H1 (cell line): ENCODE data around the gene TMPRSS12. TPM values are rescaled to one million over a fixed set of nuclear protein-coding genes. Genes with fewer than 3 reads are reported as not detected.

ENCODE experiments used
- CTCF ChIA-PET: fragments of 300-600 bp; sonication (Branson Sonifier 250); formaldehyde crosslinking; loops from one replicate; lab custom pipeline; 2021; ENCODE audit not compliant: partially characterized antibody; lab: Charles Lee
- POLR2A ChIA-PET: fragments of 300-600 bp; sonication (Branson Sonifier 250); formaldehyde crosslinking; loops from one replicate; lab custom pipeline; 2021; ENCODE audit warnings: inconsistent platforms; ENCODE audit not compliant: partially characterized antibody; lab: Charles Lee
- DNase-seq, 2 experiments: peaks; one replicate each; pipeline versions ENCODE4 v3.0.0 to v3.0.0-alpha.2; 2010 to 2022; ENCODE audit warnings: low spot score in 2 of 2, low read depth in 1 of 2, mixed read lengths in 1 of 2
- FAIRE-seq: peaks from 2 replicates; lab custom pipeline; 2011; peaks lifted over from hg19 to GRCh38; lab: Jason Lieb, UNC
- H2AFZ ChIP-seq: 2 replicates; pipeline ENCODE4 v1.8.1; 2012; ENCODE audit warnings: low read length, inconsistent platforms
- H2AK5ac ChIP-seq: 2 replicates; pipeline ENCODE4 v1.6.1; 2013; ENCODE audit warnings: low read depth, low read length
- H2BK120ac ChIP-seq: replicated peaks from 2 replicates; pipeline ENCODE3; 2013; ENCODE audit warnings: low read depth, low read length, inconsistent platforms
- H2BK12ac ChIP-seq: 2 replicates; pipeline ENCODE4 v1.6.1; 2013; ENCODE audit warnings: low read depth, low read length
- H2BK15ac ChIP-seq: 2 replicates; pipeline ENCODE4 v1.6.1; 2013; ENCODE audit warnings: low read length
- H2BK20ac ChIP-seq: 2 replicates; pipeline ENCODE4 v1.6.1; 2013; ENCODE audit warnings: low read length
- H2BK5ac ChIP-seq: 2 replicates; pipeline ENCODE4 v1.6.1; 2013; ENCODE audit warnings: low read depth, low read length
- H3K14ac ChIP-seq: 2 replicates; pipeline ENCODE4 v1.6.1; 2013; ENCODE audit warnings: inconsistent platforms; ENCODE audit not compliant: insufficient read length
- H3K18ac ChIP-seq: 2 replicates; pipeline ENCODE4 v1.6.1; 2013; ENCODE audit warnings: low read length; ENCODE audit errors: extremely low read depth
- H3K23ac ChIP-seq: 2 replicates; pipeline ENCODE4 v1.6.1; 2013; ENCODE audit warnings: inconsistent platforms; ENCODE audit not compliant: insufficient read length
- H3K23me2 ChIP-seq: 2 replicates; pipeline ENCODE4 v1.6.1; 2013; ENCODE audit warnings: low read depth, low read length
- H3K27ac ChIP-seq: 2 replicates; pipeline ENCODE4 v1.6.1; 2011; ENCODE audit warnings: low read depth, low read length, inconsistent platforms
- H3K27me3 ChIP-seq, 4 experiments: replicated peaks in 1 of 4; 1 replicate in 1 of 4; 2 replicates in 3 of 4; pipeline versions ENCODE4 v1.6.1 to v1.8.1; 2011 to 2013; ENCODE audit warnings: low read length in 3 of 4, mild to moderate bottlenecking in 3 of 4, inconsistent platforms in 2 of 4, mixed read lengths in 2 of 4, moderate library complexity in 1 of 4; ENCODE audit not compliant: control insufficient read depth in 3 of 4, insufficient read depth in 3 of 4; ENCODE audit errors: extremely low read depth in 1 of 4
- H3K36me3 ChIP-seq, 4 experiments: 2 replicates each; pipeline versions ENCODE4 v1.6.1 to v1.8.1; 2011 to 2013; ENCODE audit warnings: mild to moderate bottlenecking in 4 of 4, low read length in 3 of 4, moderate library complexity in 2 of 4, control low read depth in 1 of 4, inconsistent platforms in 1 of 4; ENCODE audit not compliant: insufficient read depth in 4 of 4, control insufficient read depth in 2 of 4
- H3K4ac ChIP-seq: replicated peaks from 2 replicates; pipeline ENCODE3; 2013; ENCODE audit warnings: low read length, low read depth, mixed read lengths, inconsistent platforms; ENCODE audit not compliant: insufficient read length
- H3K4me1 ChIP-seq, 4 experiments: replicated peaks in 1 of 4; 1 replicate in 1 of 4; 2 replicates in 3 of 4; pipeline versions ENCODE4 v1.6.1 to v1.8.1; 2011 to 2013; ENCODE audit warnings: low read length in 3 of 4, inconsistent platforms in 2 of 4, mixed read lengths in 1 of 4; ENCODE audit not compliant: insufficient read depth in 4 of 4, control insufficient read depth in 3 of 4
- H3K4me2 ChIP-seq, 2 experiments: 2 replicates each; pipeline versions ENCODE4 v1.6.1 to v1.8.1; 2011 to 2013; ENCODE audit warnings: low read depth in 2 of 2, low read length in 2 of 2, control low read depth in 1 of 2, inconsistent platforms in 1 of 2, mild to moderate bottlenecking in 1 of 2; ENCODE audit not compliant: insufficient read depth in 1 of 2
- H3K4me3 ChIP-seq, 4 experiments: fragments of 200-600, 300-600 bp in 1 of 4; sonication (generic), shearing (Covaris generic), sonication (Bioruptor Twin) in 1 of 4; 2 replicates each; pipeline versions ENCODE4 v1.5.1 to v1.8.1; 2011 to 2016; ENCODE audit warnings: low read length in 4 of 4, low read depth in 3 of 4, control low read depth in 2 of 4, inconsistent platforms in 2 of 4, mild to moderate bottlenecking in 2 of 4, mixed read lengths in 1 of 4, moderate library complexity in 1 of 4; ENCODE audit not compliant: insufficient read depth in 2 of 4; ENCODE audit errors: extremely low read depth in 1 of 4
- H3K56ac ChIP-seq: replicated peaks from 2 replicates; pipeline ENCODE3; 2013; ENCODE audit warnings: low read depth, mild to moderate bottlenecking, mixed read lengths, low read length, inconsistent platforms; ENCODE audit not compliant: insufficient read length
- H3K79me1 ChIP-seq: 2 replicates; pipeline ENCODE4 v1.6.1; 2013; ENCODE audit warnings: low read depth, low read length, control low read depth
- H3K79me2 ChIP-seq, 2 experiments: 2 replicates each; pipeline versions ENCODE4 v1.6.1 to v1.8.1; 2012 to 2013; ENCODE audit warnings: low read length in 2 of 2, mild to moderate bottlenecking in 2 of 2, inconsistent platforms in 1 of 2; ENCODE audit not compliant: insufficient read depth in 2 of 2, control insufficient read depth in 1 of 2
- H3K9ac ChIP-seq, 4 experiments: replicated peaks in 1 of 4; 1 replicate in 1 of 4; 2 replicates in 3 of 4; pipeline versions ENCODE4 v1.6.1 to v1.8.1; 2011 to 2013; ENCODE audit warnings: low read depth in 3 of 4, low read length in 3 of 4, control low read depth in 2 of 4, mild to moderate bottlenecking in 2 of 4, moderate library complexity in 2 of 4, inconsistent platforms in 1 of 4; ENCODE audit errors: extremely low read depth in 1 of 4
- H3K9me3 ChIP-seq, 2 experiments: 2 replicates each; pipeline versions ENCODE4 v1.6.1 to v1.8.1; 2012 to 2013; ENCODE audit warnings: mild to moderate bottlenecking in 2 of 2, moderate library complexity in 2 of 2, control low read depth in 1 of 2, inconsistent platforms in 1 of 2, low read depth in 1 of 2, low read length in 1 of 2, mixed read lengths in 1 of 2; ENCODE audit not compliant: insufficient read depth in 2 of 2
- H4K20me1 ChIP-seq, 2 experiments: replicated peaks in 1 of 2; 2 replicates each; pipeline versions ENCODE3 to v1.8.1; 2011 to 2013; ENCODE audit warnings: inconsistent platforms in 2 of 2, low read length in 2 of 2, mild to moderate bottlenecking in 1 of 2; ENCODE audit not compliant: insufficient read depth in 2 of 2, control insufficient read depth in 1 of 2
- H4K5ac ChIP-seq: 2 replicates; pipeline ENCODE4 v1.6.1; 2013; ENCODE audit warnings: low read length, low read depth, mixed read lengths, inconsistent platforms; ENCODE audit not compliant: insufficient read length
- H4K8ac ChIP-seq: 2 replicates; pipeline ENCODE4 v1.8.0; 2013; ENCODE audit warnings: mild to moderate bottlenecking, moderate library complexity, low read length, inconsistent platforms; ENCODE audit not compliant: insufficient read depth; ENCODE audit errors: extremely low read depth
- H4K91ac ChIP-seq: replicated peaks from 2 replicates; pipeline ENCODE3; 2013; ENCODE audit warnings: low read length, mixed read lengths, inconsistent platforms; ENCODE audit not compliant: insufficient read length
- MAX ChIP-seq: IDR thresholded peaks from 2 replicates; pipeline ENCODE4 v1.6.1; 2012; ENCODE audit warnings: inconsistent platforms
- SP1 ChIP-seq: IDR thresholded peaks from 2 replicates; pipeline ENCODE4 v1.6.1; 2011; ENCODE audit warnings: low read depth, low read length
- WGBS, 2 experiments: shearing (Covaris generic) in 1 of 2; methylation state at CpG; one replicate each; pipeline versions ENCODE4 v1.1.6 to v1.1.7; 2013 to 2015; ENCODE audit warnings: low lambda C conversion rate in 2 of 2, mixed read lengths in 2 of 2, inconsistent platforms in 1 of 2, low coverage in 1 of 2, missing lambda C conversion rate in 1 of 2; ENCODE audit not compliant: insufficient replicate concordance in 2 of 2, insufficient coverage in 1 of 2, insufficient read length in 1 of 2; ENCODE audit errors: extremely low coverage in 1 of 2, missing lambda C conversion rate in 1 of 2; 5-methylcytosine and 5-hydroxymethylcytosine counted together
- polyA plus RNA-seq, 7 experiments: library from polyadenylated mRNA; depleted of rRNA in 3 of 7; stranded (reverse) in 5 of 7; unstranded in 2 of 7; fragments of >200 nt in 5 of 7; fragments of 200-250 nt in 2 of 7; gene quantifications; 1 replicate in 5 of 7; 2 replicates in 1 of 7; 4 replicates in 1 of 7; pipeline versions ENCODE4 v1.2.1 to v1.2.3, GENCODE V29; 2011 to 2013; ENCODE audit warnings: missing spikeins in 2 of 7, mixed read lengths in 2 of 7
- total RNA-seq: library from RNA; stranded (reverse); fragmentation: NEBNext Ultra II Directional; extraction: Animal tissue kit (Norgen Biotek cat#: 25700); gene quantifications from 2 replicates; pipeline ENCODE4 v1.2.1, GENCODE V29; 2021

The TMPRSS12 gene
- total and polyA plus RNA-seq, 2 of the 8 experiments (the other 6 are each of a cell fraction or from before 2014, with no cell fraction given): not detected

DNA sequence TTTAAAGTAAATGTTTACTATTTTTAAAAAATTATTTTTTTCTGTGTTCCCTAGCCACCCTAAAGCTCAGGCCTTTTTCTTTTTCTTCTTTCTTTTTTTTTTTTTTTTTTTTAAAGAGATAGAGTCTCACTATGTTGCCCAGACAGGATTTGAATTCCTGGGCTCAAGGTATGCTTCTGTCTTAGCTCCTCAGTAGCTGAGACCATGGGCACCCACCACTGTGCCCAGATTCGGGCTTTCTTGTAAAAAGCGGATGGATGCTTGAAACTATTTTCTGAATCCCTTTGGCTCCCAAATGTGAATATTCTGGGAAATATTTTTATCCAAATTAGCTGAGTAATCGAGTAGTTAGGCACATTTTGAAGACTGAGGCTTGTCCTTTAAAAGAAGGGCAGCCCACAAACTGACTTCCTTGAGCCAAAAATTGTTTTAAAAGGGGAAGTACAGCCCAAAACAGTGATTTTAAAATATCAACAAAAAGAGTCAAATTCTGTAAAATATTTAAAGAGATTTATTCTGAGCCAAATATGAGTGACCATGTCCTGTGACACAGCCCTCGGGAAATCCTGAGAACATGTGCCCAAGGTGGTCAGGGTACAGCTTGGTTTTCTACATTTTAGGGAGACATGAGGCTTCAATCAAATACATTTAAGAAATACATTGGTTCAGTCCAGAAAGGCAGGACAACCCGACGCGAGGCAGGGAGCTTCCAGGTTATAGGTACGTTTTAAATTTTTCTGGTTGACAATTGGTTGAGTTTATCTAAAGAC, 80.8 kb downstream of the TMPRSS12 start:
- Histone ChIP-seq H2AFZ (0 out of 2 replicates have a peak overlapping the region, but pooled peaks have one; percentile 7), H3K4me2 (peak overlapping the region; percentile 65 to 68), H4K8ac (no peak overlapping the region), H3K18ac (no peak overlapping the region), H3K23ac (no peak overlapping the region), H3K23me2 (peaks cover 4% of the 10 kb centered on the region), H3K4ac (no peak overlapping the region), H3K79me2 (peaks cover 0 to 16% of the 10 kb centered on the region in 2 experiments; a peak in 2 of 4 replicates), H3K79me1 (no peaks in the 10 kb centered on the region), H4K5ac (peak overlapping the region; percentile 29), H3K27ac (no peak overlapping the region), H4K91ac (no peak overlapping the region), H3K14ac (no peak overlapping the region), H2BK12ac (no peak overlapping the region; the same call in 1 of the 2 replicates), H2BK120ac (peak overlapping the region; percentile 43), H3K4me1 (peaks cover 0 to 12% (median 8%) of the 10 kb centered on the region in 4 experiments; a peak in 6 of 7 replicates), H3K9ac (no peak overlapping the region), H2BK5ac (no peak overlapping the region; the same call in 1 of the 2 replicates), H3K27me3 (no peaks in the 10 kb centered on the region), H3K4me3 (peak overlapping the region in 2 of 4 experiments; percentile 4 to 54; a peak in 3 of 8 replicates), H2BK15ac (no peak overlapping the region), H3K9me3 (no peaks in the 10 kb centered on the region), H4K20me1 (no peaks in the 10 kb centered on the region), H2AK5ac (no peak overlapping the region), H2BK20ac (peak overlapping the region; percentile 48; the same call in 1 of the 2 replicates), H3K56ac (no peak overlapping the region), H3K36me3 (no peaks in the 10 kb centered on the region)
- 32% methylated on average over 8 of the region's 8 CpGs; no CpG with 5 or more reads in 1 of the 2 experiments for WGBS, 2 experiments
- CTCF ChIA-PET: interaction anchor here (0.5 to 1.2 kb wide), 3 partner anchors 26 to 73 kb away, joined by 3 to 6 read pairs (median 4); no protein-coding TSS in a partner anchor
- FAIRE-seq (no peak), DNase-seq (no peak)
- POLR2A ChIA-PET: interaction anchor here (1.3 to 2.1 kb wide), 2 partner anchors 82 to 160 kb away, joined by 4 to 6 read pairs; partner anchors contain the start of gene CSRNP2
- TF ChIP-seq MAX: no peak
- TF ChIP-seq SP1: no peak
